ENCODE data around the gene CBFA2T3. TPM values are rescaled to one million over a fixed set of nuclear protein-coding genes. Genes with fewer than 3 reads are reported as not detected.

CBFA2T3 gene
- total RNA-seq, 1 donor: 1.3 TPM

GRCh38 chr16:88827727-88828126 is 149.3 kb downstream of the CBFA2T3 start:
- H3K9me3 ChIP-seq (ENCODE audit: low read depth, low read length): no peaks in the 10 kb centered on the region
- no peaks in the 10 kb centered on the region for H3K27me3 ChIP-seq (ENCODE audit: insufficient read depth, low read length)
- no peaks in the 10 kb centered on the region for H3K4me1 ChIP-seq (ENCODE audit: insufficient read depth, low read length)
- no peak overlapping the region for H3K4me3 ChIP-seq (ENCODE audit: low read length)

DNA sequence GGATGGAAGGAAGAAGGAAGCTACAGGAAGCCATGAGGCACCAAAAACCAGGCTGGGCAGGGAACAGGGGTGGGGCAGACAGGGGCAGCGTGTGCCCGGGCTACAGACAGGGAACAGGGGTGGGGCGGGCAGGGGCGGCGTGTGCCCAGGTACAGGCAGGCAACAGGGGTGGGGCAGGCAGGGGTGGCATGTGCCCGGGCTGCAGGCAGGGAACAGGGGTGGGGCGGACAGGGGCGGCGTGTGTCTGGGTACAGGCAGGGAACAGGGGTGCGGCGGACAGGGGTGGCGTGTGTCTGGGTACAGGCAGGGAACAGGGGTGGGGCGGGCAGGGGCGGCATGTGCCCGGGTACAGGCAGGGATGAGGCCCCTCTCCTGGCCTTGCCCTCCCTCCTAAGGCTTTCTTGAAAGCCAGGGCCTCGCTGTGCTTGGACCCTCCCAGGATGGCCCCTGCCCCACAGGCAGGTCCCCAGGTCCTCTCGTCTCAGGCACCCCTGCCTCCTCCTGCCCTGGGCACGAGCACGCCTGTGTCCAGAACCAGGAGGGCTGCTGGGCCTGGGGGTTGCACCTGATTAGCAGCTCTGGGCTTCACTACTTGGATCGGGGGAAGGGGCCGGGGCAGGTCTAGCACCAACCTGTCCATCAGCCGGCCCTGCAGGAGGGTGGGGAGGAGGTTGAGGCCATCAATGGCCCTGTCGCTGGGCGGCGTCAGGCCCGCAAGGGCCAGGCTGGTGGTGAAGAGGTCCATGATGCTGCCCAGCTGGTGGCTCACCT is 150.8 kb downstream of the CBFA2T3 start:
- no peaks in the 10 kb centered on the region for H3K4me1 ChIP-seq (ENCODE audit: insufficient read depth, low read length)
- H3K27me3 ChIP-seq (ENCODE audit: insufficient read depth, low read length): no peaks in the 10 kb centered on the region
- H3K4me3 ChIP-seq (ENCODE audit: low read length): no peak overlapping the region
- no peaks in the 10 kb centered on the region for H3K9me3 ChIP-seq (ENCODE audit: low read depth, low read length)

- H3K4me3 ChIP-seq (ENCODE audit: low read length): no peak overlapping the region
- H3K9me3 ChIP-seq (ENCODE audit: low read depth, low read length): no peaks in the 10 kb centered on the region
- H3K27me3 ChIP-seq (ENCODE audit: insufficient read depth, low read length): no peaks in the 10 kb centered on the region
- no peaks in the 10 kb centered on the region for H3K4me1 ChIP-seq (ENCODE audit: insufficient read depth, low read length)
Measured at GRCh38 chr16:88825146-88825545, 151.9 kb downstream of the CBFA2T3 start.

Other genes with a start within 250 kb of the CBFA2T3 start
- gene PIEZO1, start 192.0 kb downstream of the CBFA2T3 start, total RNA-seq: 54.5 TPM
- gene CDT1, start 173.4 kb downstream of the CBFA2T3 start, total RNA-seq: 0.42 TPM
- gene APRT, start 165.3 kb downstream of the CBFA2T3 start, total RNA-seq: 70.8 TPM
- gene GALNS, start 120.3 kb downstream of the CBFA2T3 start, total RNA-seq: 21.6 TPM
- 24.0 TPM for gene TRAPPC2L, start 120.1 kb downstream of the CBFA2T3 start, total RNA-seq
- gene PABPN1L, start 110.5 kb downstream of the CBFA2T3 start, total RNA-seq: not detected
- gene ACSF3, start 116.6 kb upstream of the CBFA2T3 start, total RNA-seq: 20.9 TPM
- not detected for gene CDH15, start 194.5 kb upstream of the CBFA2T3 start, total RNA-seq
- gene SLC22A31, start 223.3 kb upstream of the CBFA2T3 start, total RNA-seq: not detected
- 34.2 TPM for gene ZNF778, start 240.5 kb upstream of the CBFA2T3 start, total RNA-seq